GM18951 (cell line): ENCODE measurements around the gene ZNF773.
"Not testable (repeated sequence)": the region's sequence is repeated elsewhere in the genome, so short reads cannot be mapped to it uniquely, and the experiment has no call there.

ENCODE experiments used
- POLR2A ChIP-seq: IDR thresholded peaks from 4 replicates; pipeline ENCODE4 v1.6.1; 2011; ENCODE audit warnings: mild to moderate bottlenecking; ENCODE audit not compliant: insufficient read length, insufficient read depth; ENCODE audit errors: extremely low read depth
- in situ Hi-C: fragments of 300-500 bp; cut with MboI; formaldehyde crosslinking; loops from one replicate; pipeline ENCODE4 v1.12.0; 2022; ENCODE audit warnings: low sequenced_read_pairs, mixed read lengths, inconsistent platforms; ENCODE audit not compliant: unreplicated experiment

The ZNF773 gene

DNA sequence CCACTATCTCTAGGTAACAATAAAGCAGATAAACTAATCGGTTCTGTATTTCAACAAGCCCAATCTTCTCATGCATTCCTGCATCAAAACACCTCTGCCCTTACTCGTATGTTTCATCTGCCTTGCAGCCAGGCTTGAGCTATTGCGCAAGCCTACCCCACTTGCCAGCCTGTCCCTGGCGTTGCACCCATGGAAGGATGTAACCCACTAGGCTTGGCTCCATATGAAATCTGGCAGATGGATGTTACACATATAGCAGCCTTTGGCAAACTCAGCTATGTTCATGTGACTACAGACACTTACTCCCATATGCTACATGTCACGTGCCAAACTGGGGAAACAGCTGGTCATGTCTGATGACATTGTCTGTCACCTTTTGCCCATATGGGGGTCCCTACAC is 15.5 kb downstream of the ZNF773 start:
- in situ Hi-C loops: no loop called here

DNA sequence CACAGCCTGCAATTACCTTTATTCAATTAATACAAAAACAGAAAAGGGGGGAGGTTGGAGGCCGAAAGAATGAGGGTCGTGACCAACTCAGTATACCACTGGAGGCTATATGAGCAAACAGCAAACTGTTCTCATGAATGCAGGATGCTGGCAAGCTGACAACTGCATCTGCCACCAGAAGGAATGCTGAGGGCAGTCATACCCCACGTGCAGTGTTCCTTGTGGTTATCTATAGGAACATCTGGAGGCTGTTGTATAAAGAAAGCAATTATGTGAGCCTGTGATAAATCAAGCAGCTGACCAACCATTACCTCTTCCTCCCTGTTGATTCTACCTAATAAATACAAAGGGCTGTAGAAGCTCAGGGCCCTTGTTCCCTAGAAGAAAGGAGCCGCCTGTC is 18.3 kb downstream of the ZNF773 start:
- in situ Hi-C loops: not testable (repeated sequence)

More for the DNA sequence above, 15.5 kb downstream of the ZNF773 start:
- no peak for TF ChIP-seq POLR2A

DNA sequence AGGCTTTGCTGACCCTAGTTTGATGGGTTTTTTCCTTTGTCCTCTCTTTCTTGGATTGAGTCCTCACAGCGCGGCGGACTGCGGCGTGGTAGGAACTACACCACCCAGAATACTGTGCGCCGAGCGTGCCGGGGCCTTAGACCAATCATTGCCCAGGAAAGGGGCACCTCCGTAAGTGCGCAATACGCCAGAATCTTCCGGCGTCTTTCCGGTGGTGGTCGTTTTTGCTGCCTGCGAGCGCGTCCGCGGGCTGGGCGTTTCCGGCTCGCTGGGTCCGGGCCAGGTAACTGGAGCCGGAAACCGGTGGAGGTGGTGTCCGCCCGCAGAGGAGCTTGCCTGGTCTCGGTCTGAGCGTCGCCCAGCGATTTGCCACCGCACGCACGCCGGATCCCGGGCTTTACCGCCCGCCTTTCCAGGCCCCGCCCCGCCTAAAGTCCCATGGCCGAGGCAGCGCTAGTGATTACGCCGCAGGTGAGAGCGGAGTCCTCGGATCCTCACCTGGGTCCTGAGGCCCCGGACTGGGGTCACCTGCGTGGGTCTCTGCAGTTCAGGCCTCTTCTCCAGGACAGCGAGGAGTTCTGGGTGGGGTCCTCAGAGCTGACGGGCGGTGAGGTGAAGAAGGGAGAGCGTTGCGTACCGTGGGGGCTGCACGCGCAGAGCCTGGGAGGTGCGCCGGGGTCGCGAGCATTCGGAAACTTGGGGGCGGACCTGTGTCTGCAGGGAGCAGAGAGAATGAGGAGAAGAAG is 27.6 kb downstream of the ZNF773 start, which contains the start of gene ZNF549:
ZNF549 (plus strand) TSS at position 221 of the 746 bp plus-strand sequence; CDS start at position 439, 218 bp downstream.
- in situ Hi-C loops: no loop called here
- TF ChIP-seq POLR2A: peak; percentile 71

DNA sequence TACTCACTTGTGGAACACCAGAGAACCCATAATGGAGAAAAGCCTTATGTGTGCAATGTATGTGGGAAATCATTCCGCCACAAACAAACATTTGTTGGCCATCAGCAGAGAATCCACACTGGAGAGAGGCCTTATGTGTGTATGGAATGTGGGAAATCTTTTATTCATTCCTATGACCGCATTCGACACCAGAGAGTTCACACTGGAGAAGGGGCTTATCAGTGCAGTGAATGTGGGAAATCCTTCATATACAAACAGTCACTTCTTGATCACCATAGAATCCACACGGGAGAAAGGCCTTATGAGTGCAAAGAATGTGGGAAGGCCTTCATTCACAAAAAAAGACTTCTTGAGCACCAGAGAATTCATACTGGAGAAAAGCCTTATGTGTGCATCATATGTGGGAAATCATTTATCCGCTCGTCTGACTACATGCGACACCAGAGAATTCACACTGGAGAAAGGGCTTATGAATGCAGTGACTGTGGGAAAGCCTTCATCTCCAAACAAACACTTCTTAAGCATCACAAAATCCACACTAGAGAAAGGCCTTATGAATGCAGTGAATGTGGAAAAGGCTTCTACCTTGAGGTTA is 38.3 kb downstream of the ZNF773 start:
- in situ Hi-C loops: no loop called here
- no peak for TF ChIP-seq POLR2A

DNA sequence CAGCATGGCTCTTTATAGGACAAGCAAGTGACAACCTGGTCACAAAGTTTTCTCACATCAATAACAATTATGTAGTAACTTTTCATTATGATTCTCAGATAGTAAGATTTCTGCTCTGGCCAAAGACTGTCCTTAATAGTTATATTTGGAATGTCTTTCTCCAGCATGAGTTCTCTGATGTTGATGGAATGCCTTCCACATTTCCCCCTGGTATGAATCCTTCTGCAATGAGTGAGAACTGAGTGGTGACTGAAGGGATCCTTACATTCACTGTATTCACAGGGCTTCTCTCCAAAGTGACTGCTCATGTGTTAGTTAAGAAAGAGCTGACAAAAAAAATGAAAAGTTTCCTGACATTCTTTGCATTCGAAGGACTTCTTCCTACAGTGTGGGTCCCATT is 46.8 kb downstream of the ZNF773 start:
- no peak for TF ChIP-seq POLR2A
- in situ Hi-C loops: no loop called here

DNA sequence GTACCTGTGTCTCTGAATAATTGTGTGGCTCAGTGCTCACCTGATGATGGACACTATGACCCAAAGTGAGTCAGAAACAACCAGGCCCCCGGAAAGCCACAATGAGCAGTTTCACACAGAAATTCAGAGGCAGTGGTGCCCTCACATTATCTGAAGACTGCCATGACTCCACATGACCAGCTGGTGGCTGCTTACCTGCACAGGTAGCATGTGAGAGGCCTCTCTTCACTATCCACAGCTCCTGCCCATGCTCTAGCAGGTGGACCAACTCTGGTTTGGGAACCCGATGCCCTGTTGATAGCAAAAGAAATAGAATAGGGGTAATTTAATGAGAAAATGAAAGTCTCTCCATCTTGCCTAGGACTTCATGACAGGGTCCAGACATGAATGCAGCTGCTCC is 52.7 kb downstream of the ZNF773 start:
- no peak for TF ChIP-seq POLR2A
- in situ Hi-C loops: no loop called here

DNA sequence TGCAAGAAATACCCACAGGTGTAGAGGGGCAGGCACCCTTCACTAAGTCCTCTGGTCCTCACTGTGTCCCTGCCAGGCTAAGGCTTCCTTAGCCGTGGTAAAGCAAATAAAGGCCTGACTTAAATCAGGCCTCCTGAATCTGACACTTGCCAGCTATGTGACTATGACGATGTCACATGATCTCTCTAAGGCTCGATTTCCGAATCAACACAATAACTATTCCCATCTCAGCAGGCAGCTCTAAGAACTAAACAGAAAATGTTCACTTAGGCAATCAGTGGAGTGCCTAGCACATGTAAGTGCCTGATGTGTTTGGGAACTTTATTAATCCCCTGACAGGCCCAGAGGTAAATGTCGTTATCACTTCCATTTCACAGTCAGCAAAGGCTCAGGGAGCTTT is 57.9 kb downstream of the ZNF773 start:
- TF ChIP-seq POLR2A: no peak
- in situ Hi-C loops: no loop called here
